HG03342 (cell line): Measurements from ENCODE around the gene RABGGTB.
"Not testable (repeated sequence)": the region's sequence is repeated elsewhere in the genome, so short reads cannot be mapped to it uniquely, and the experiment has no call there.

Experiments
- ATAC-seq: cut with Tn5 transposase; IDR thresholded peaks from one replicate; pipeline ENCODE4 v1.9.1; 2021; ENCODE audit warnings: mild to moderate bottlenecking, moderate library complexity; ENCODE audit not compliant: unreplicated experiment

Gene RABGGTB

GRCh38 chr1:75795703-75796193, 9.7 kb downstream of the RABGGTB start:
- ATAC-seq = no peak

DNA sequence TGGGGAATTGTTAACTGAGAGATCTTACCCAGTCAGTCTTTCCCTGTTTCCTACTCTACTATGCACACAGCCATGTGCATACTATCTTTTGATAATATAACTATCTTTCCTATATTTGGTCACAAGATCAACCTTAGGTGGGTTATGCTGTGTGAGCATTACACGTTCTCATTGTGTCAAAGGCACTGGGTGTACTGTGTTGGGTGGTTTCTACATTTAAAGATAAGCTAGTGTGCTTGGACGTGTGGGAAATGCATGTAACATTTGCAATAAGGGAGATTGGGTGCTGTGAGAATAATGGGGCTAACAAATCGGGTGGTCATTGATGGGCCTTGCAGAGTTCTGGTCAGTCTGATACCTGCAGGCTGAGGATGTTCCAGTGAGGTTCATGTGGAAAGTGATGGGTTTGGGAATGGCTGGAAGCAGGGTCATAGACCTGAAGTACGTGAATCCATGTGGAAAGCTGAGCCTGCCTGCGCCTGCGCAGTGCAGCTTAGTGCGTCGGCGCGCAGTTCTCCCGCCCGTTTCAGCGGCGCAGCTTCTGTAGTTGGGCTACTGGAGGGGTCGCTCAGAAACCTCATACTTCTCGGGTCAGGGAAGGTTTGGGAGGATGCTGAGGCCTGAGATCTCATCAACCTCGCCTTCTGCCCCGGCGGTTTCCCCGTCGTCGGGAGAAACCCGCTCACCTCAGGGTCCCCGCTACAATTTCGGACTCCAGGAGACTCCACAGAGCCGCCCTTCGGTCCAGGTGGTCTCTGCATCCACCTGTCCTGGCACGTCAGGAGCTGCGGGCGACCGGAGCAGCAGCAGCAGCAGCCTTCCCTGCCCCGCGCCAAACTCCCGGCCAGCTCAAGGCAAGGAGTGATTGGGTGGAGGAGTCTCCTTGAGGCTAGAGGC, 10.6 kb downstream of the RABGGTB start, which contains the start of gene MSH4:
TSS of gene MSH4 (plus strand) at position 507 of the 897 bp plus-strand sequence. CDS start at position 611, 104 bp downstream.
- no peak for ATAC-seq

DNA sequence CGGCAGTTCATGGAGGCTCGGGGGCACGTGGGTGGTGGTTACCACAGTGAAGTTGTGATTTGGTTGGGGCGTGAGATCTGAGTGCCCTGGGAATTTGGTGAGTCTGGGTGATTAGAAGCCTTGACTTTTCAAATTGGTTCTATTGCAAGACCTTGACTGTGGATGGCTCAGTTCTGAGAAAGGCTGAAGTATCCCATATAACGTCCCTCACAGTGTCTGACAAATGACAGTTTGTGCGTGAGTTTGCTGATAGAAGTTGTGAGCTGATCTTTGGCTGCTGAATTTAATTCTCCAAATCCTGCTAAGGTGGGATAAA, 11.2 kb downstream of the RABGGTB start:
- ATAC-seq = no peak

DNA sequence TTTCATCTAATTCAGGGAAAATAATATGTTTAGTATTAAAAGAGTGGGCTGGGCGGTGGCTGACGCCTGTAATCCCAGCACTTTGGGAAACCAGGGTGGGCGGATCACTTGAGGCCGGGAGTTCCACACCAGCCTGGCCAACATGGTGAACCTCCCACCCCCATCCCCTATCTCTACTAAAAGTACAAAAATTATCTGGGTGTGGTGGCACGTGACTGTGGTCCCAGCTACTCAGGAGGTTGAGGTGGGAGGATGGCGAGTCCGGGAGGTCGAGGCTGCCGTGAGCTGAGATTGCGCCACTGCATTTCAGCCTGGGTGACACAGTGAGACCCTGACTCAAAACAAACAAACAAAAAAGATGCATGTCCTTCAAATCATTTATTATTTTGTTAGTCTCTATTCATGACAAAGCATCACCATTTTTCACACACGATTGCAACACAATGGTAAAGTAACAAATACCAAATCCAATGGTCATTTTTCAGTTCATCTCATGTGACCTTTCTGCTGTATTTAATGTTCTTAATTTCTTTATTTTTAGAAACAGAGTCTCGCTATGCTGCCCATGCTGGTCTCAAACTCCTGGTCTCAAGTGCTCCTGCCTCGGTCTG, 11.7 kb downstream of the RABGGTB start:
- ATAC-seq = no peak

- ATAC-seq = not testable (repeated sequence)
These were observed 15.4 kb downstream of the RABGGTB start for GRCh38 chr1:75801480-75801879.

GRCh38 chr1:75808921-75809320, 22.9 kb downstream of the RABGGTB start:
- ATAC-seq = no peak

GRCh38 chr1:75810113-75810512, 24.1 kb downstream of the RABGGTB start:
- not testable (repeated sequence) for ATAC-seq

DNA sequence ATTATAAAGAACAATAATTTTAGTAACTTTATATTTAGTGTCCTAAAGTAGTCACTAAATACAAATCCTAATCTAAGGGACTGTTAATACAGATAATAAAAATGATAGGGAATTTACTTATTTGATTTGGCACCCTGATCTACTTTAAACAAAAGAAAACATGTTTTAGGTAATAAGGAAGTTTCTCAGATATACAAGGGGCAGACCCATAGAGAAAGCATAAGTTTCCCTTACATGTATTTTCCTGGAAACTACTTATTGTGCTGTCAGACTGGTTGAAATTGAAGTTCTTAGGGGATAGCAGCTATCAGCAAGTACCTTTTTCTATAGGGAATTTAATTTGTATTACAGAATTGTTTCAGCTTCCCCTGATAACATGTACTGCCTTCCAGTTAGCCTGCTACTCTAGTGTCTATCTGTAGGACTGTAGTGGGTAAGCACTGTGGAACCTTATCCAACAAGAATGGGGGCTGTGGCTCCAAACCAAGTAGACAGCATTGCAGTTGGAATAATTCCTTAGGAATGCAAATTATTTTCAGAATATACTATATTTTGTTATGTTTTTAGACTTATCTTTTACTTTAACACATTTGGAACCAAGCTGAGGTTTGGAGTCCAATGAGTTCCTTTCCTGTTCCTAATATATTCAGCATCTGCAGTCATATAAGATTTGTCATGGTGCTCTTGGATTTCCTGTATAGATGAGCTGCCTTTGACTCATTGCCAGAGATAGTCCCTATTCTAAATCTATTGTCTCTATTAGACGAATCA, 25.3 kb downstream of the RABGGTB start:
- ATAC-seq = no peak

- no peak for ATAC-seq
These were observed 26.0 kb downstream of the RABGGTB start for GRCh38 chr1:75812065-75812464.

DNA sequence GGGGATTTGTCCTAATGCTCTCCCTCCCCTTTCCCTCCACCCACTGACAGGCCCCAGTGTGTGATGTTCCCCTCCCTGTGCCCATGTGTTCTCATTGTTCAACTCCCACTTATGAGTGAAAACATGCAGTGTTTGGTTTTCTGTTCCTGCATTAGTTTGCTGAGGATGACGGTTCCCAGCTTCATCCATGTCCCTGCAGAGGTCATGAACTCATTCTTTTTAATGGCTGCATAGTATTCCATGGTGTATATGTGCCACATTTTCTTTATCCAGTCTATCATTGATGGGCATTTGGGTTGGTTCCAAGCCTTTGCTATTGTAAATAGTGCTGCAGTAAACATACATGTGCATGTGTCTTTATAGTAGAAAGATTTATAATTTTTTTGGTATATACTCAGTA, 37.5 kb downstream of the RABGGTB start:
- ATAC-seq = not testable (repeated sequence)

- no peak for ATAC-seq
These were observed 50.6 kb downstream of the RABGGTB start for GRCh38 chr1:75836528-75837100.

DNA sequence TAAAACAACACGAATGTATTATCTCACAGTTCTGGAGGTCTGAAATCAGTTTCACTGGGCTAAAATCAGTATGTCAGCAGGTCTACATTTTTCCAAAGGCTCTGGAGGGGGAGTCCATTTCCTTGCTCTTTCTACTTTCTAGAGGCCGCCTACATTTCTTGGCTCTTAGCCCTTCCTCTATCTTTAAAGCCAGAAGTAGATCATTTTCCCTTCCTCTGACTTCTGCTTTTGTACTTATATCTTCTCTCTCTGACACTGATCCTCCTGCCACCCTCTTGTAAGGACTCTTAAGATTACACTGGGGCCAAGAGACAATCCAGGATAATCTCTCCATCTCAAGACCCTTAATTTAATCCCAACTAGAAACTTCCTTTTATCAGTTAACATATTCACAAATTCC, 52.0 kb downstream of the RABGGTB start:
- ATAC-seq = no peak

DNA sequence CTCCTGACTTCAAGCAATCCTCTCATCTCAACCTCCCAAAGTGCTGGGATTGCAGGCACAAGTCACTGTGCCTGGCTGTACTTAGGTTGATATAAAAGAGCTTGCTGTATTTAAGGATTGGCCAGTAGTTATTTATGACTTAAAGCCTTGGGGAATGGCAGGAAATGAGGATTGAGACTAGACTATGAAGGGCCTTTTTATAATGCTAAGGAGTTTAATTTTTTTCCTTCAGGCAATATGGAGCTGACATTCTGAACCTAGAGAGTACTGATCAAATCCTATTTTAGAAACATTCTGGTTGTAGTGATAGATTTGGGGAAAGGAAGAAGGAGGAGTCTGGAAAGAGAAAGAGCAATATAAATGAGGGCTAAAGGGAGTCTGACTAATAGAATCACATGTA, 55.4 kb downstream of the RABGGTB start:
- ATAC-seq = no peak
